PC-9 (cell line): ENCODE data around the gene MCC. TPM values are rescaled to one million over a fixed set of nuclear protein-coding genes. Genes with fewer than 3 reads are reported as not detected.
A peak's percentile ranks its signal among the peaks of the same experiment; 100 is the strongest.

Experiments
- BruUV-seq: library from RNA; stranded (reverse); fragments of 400-500 nt; replicated peaks from 2 replicates; lab custom pipeline; 2021; lab: Mats Ljungman, UMichigan
- CTCF ChIA-PET: fragments of 300-600 bp; sonication (Branson Sonifier 250); formaldehyde crosslinking; loops from one replicate; lab custom pipeline; 2022; ENCODE audit warnings: antibody characterized with exemption; lab: Charles Lee
- POLR2A ChIA-PET: fragments of 300-600 bp; sonication (Branson Sonifier 250); formaldehyde crosslinking; loops from one replicate; lab custom pipeline; 2022; ENCODE audit warnings: antibody characterized with exemption; ENCODE audit not compliant: unreplicated experiment; lab: Charles Lee
- DNase-seq, 2 experiments: peaks; one replicate each; pipeline versions ENCODE4 v3.0.0 to v3.0.0-alpha.2; 2015 to 2022; ENCODE audit warnings: mixed read lengths in 1 of 2
- H2AFZ ChIP-seq: fragments of 200-600 bp; sonication (generic); 2 replicates; pipeline ENCODE4 v1.8.1; 2017; ENCODE audit warnings: antibody characterized with exemption
- H3F3A ChIP-seq: fragments of 200-600 bp; sonication (generic); 2 replicates; pipeline ENCODE4 v1.8.1; 2017; ENCODE audit warnings: antibody characterized with exemption, mild to moderate bottlenecking, low read depth; ENCODE audit not compliant: insufficient read depth
- H3K27ac ChIP-seq: fragments of 200-600 bp; sonication (generic); 2 replicates; pipeline ENCODE4 v1.6.1; 2016; ENCODE audit warnings: mixed run types
- H3K27me3 ChIP-seq: fragments of 200-600 bp; sonication (generic); 2 replicates; pipeline ENCODE4 v1.6.1; 2016; ENCODE audit warnings: low read depth, mixed run types; ENCODE audit not compliant: insufficient read depth
- H3K36me3 ChIP-seq: fragments of 200-600 bp; sonication (generic); 2 replicates; pipeline ENCODE4 v1.6.1; 2016; ENCODE audit warnings: low read depth, mixed run types
- H3K4me1 ChIP-seq: fragments of 200-600 bp; sonication (generic); replicated peaks from 2 replicates; pipeline ENCODE4 v1.6.1; 2016; ENCODE audit warnings: mixed run types; ENCODE audit not compliant: insufficient read depth
- H3K4me2 ChIP-seq: fragments of 200-600 bp; sonication (generic); 2 replicates; pipeline ENCODE4 v1.6.1; 2017; ENCODE audit warnings: mixed run types
- H3K4me3 ChIP-seq: fragments of 200-600 bp; sonication (generic); 2 replicates; pipeline ENCODE4 v1.6.1; 2016; ENCODE audit warnings: mixed run types
- H3K79me2 ChIP-seq: fragments of 200-600 bp; sonication (generic); 2 replicates; pipeline ENCODE4 v1.6.1; 2017; ENCODE audit warnings: low read depth, mixed run types
- H3K9me2 ChIP-seq: fragments of 200-600 bp; sonication (generic); 2 replicates; pipeline ENCODE4 v1.8.1; 2017; ENCODE audit warnings: mild to moderate bottlenecking; ENCODE audit not compliant: insufficient read depth
- H3K9me3 ChIP-seq: fragments of 200-600 bp; sonication (generic); 2 replicates; pipeline ENCODE4 v1.8.1; 2016; ENCODE audit warnings: low read depth; ENCODE audit not compliant: insufficient read depth
- H4K20me1 ChIP-seq: fragments of 200-600 bp; sonication (generic); 2 replicates; pipeline ENCODE4 v1.8.1; 2017; ENCODE audit not compliant: insufficient read depth
- EZH2 ChIP-seq: fragments of 200-600 bp; sonication (generic); IDR thresholded peaks from 2 replicates; pipeline ENCODE4 v1.8.0; 2017; ENCODE audit warnings: antibody characterized with exemption, low read depth
- intact Hi-C: fragments of 100-400 bp; cut with micrococcal nuclease; formaldehyde crosslinking; loops from one replicate; pipeline ENCODE4 v1.10.0; 2022; ENCODE audit not compliant: unreplicated experiment
- total RNA-seq: library from RNA; stranded (reverse); gene quantifications from 2 replicates; pipeline ENCODE4 v1.2.3, GENCODE V29; 2021
- TF ChIP-seq, protein P1 (sequence below): fragments of 200-600 bp; sonication (generic); conservative IDR thresholded peaks from 2 replicates; pipeline ENCODE4 v1.6.1; 2017; ENCODE audit warnings: mixed run types, antibody characterized with exemption, mild to moderate bottlenecking, moderate library complexity

The MCC gene
- total RNA-seq, 1 experiment from 2014 or later, result 2.5 TPM

DNA sequence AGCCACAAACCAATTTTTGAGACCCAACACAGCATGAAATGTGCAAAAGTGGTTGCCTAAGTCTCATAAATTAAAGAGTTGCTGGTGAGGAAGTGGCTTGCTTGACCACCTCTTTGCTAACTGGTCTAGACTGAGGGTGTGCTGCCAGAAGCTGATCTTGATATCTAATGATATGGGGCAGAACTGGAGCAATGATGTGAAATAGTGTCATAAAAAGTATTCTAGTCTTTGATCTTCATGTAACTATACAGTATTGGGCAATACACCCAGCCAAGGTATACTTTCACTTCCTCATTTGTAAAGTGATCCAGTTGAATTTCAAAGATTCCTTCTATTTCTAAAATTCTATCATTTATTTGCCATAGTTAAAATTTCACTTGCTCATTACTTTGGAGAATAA lies 19.3 kb upstream of the MCC start:
- no peaks in the 10 kb centered on the region for H3F3A ChIP-seq
- H3K36me3 ChIP-seq, result no peaks in the 10 kb centered on the region
- no peaks in the 10 kb centered on the region for H4K20me1 ChIP-seq
- no peak overlapping the region for H2AFZ ChIP-seq
- no peaks in the 10 kb centered on the region for H3K9me3 ChIP-seq
- H3K79me2 ChIP-seq, result no peaks in the 10 kb centered on the region
- CTCF ChIA-PET, result no interaction called here
- no peaks in the 10 kb centered on the region for H3K9me2 ChIP-seq
- DNase-seq, result peak in 1 of 2 experiments; percentile 35
- no peak overlapping the region for H3K4me2 ChIP-seq
- intact Hi-C loops, result no loop called here
- TF ChIP-seq EZH2, result no peak
- TF ChIP-seq, protein P1, sequence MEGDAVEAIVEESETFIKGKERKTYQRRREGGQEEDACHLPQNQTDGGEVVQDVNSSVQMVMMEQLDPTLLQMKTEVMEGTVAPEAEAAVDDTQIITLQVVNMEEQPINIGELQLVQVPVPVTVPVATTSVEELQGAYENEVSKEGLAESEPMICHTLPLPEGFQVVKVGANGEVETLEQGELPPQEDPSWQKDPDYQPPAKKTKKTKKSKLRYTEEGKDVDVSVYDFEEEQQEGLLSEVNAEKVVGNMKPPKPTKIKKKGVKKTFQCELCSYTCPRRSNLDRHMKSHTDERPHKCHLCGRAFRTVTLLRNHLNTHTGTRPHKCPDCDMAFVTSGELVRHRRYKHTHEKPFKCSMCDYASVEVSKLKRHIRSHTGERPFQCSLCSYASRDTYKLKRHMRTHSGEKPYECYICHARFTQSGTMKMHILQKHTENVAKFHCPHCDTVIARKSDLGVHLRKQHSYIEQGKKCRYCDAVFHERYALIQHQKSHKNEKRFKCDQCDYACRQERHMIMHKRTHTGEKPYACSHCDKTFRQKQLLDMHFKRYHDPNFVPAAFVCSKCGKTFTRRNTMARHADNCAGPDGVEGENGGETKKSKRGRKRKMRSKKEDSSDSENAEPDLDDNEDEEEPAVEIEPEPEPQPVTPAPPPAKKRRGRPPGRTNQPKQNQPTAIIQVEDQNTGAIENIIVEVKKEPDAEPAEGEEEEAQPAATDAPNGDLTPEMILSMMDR, result no peak
- POLR2A ChIA-PET, result no interaction called here
- H3K27ac ChIP-seq, result no peak overlapping the region
- H3K4me1 ChIP-seq, result peaks cover 6% of the 10 kb centered on the region; the same call in 1 of the 2 replicates
- H3K27me3 ChIP-seq, result no peaks in the 10 kb centered on the region
- H3K4me3 ChIP-seq, result no peak overlapping the region
- no TSS peak for BruUV-seq

DNA sequence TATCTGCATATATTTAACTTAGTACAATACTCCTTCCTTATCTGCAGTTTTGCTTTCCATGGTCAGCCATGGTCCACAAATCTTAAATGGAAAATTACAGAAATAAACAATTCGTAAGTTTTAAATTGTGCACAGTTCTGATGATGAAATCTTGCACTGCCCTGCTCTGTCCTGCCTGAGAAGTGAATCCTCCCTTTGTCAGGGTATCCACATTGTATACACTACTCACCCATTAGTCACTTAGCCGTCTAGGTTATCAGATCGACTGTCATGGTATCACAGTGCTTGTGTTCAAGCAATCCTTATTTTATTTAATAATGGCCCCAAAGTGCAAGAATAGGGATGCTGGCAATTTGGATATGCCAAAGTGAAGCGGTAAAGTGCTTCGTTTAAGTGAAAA lies 16.9 kb upstream of the MCC start:
- Histone ChIP-seq H3K4me2 (no peak overlapping the region), H3K27me3 (no peaks in the 10 kb centered on the region), H3K4me3 (no peak overlapping the region), H3K4me1 (no peaks in the 10 kb centered on the region), H3K79me2 (no peaks in the 10 kb centered on the region), H3K9me2 (no peaks in the 10 kb centered on the region), H3K9me3 (no peaks in the 10 kb centered on the region), H3K27ac (no peak overlapping the region), H3F3A (no peaks in the 10 kb centered on the region), H2AFZ (no peak overlapping the region), H3K36me3 (no peaks in the 10 kb centered on the region), H4K20me1 (no peaks in the 10 kb centered on the region)
- ChIA-PET CTCF (interaction anchor here (0.6 kb wide), 1 partner anchor 544 kb away, joined by 3 read pairs; no protein-coding TSS in a partner anchor), POLR2A (no interaction called here)
- BruUV-seq, result no TSS peak
- no peak for DNase-seq
- intact Hi-C loops, result no loop called here
- TF ChIP-seq EZH2, result no peak
- TF ChIP-seq, protein P1, result no peak

DNA sequence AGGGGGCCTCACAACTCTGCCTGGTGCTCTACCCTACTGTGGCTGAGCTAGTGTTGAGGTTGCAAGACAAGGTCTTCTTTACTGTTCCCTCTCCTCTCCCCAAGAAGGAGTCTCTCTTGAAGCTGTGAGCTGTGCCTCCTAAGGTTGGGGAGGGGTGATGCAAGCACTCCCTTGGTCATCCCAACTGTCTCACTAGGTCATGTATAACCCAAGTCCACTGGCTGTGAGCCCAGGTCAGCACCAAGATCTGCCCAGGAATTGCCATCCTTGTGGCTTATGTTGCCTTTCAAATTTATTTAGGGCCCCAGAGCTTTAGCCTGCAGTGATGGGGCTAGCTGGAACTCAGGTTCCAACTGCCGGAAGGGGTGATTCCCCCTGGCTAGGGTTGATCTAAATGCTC lies 14.9 kb upstream of the MCC start:
- ChIA-PET CTCF (no interaction called here), POLR2A (no interaction called here)
- H3F3A ChIP-seq, result no peaks in the 10 kb centered on the region
- no peak overlapping the region for H2AFZ ChIP-seq
- no peaks in the 10 kb centered on the region for H3K79me2 ChIP-seq
- no peak overlapping the region for H3K4me3 ChIP-seq
- no peaks in the 10 kb centered on the region for H3K4me1 ChIP-seq
- no peak for TF ChIP-seq EZH2
- TF ChIP-seq, protein P1, result no peak
- no peaks in the 10 kb centered on the region for H3K27me3 ChIP-seq
- no TSS peak for BruUV-seq
- DNase-seq, result no peak
- H3K27ac ChIP-seq, result no peak overlapping the region
- H3K9me3 ChIP-seq, result no peaks in the 10 kb centered on the region
- H4K20me1 ChIP-seq, result no peaks in the 10 kb centered on the region
- H3K4me2 ChIP-seq, result no peak overlapping the region
- H3K36me3 ChIP-seq, result no peaks in the 10 kb centered on the region
- H3K9me2 ChIP-seq, result no peaks in the 10 kb centered on the region
- intact Hi-C loops, result no loop called here
